Keratinocyte (primary cell): Measurements from ENCODE around the gene BCAT1.

ENCODE experiments used
- EZH2 ChIP-seq: IDR thresholded peaks from one replicate; pipeline ENCODE4 v1.6.1; 2012; ENCODE audit warnings: inconsistent platforms, mild to moderate bottlenecking, low read length, moderate library complexity
- TF ChIP-seq, protein P1 (sequence below), 3 experiments: IDR thresholded peaks in 1 of 3; conservative IDR thresholded peaks in 1 of 3; optimal IDR thresholded peaks in 1 of 3; 2 replicates in 2 of 3; 3 replicates in 1 of 3; pipeline versions ENCODE3 to v1.5.1; 2011; ENCODE audit warnings: low read length in 3 of 3, mild to moderate bottlenecking in 3 of 3, moderate library complexity in 2 of 3, control low read depth in 1 of 3, inconsistent platforms in 1 of 3; ENCODE audit not compliant: insufficient read depth in 2 of 3; ENCODE audit errors: extremely low read depth in 1 of 3

DNA sequence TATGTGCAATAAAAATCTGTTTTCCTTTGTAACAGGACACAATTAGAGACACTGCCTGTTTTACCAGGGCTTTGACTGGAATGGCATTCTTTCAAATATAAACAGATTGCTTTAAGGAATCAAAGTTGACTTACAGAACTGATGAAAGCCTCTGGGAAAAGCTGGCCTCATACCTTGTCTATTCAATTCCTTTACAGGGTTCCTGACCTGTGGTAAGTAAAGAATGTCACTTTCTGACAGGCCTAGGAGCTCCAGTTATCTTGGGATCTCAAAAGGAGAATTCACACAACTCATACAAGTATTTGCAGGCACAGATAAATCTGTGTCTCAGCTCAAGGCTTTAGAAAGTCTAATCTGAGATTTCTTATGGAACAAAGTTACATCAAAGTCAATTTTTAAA, 88.4 kb downstream of the BCAT1 start:
- TF ChIP-seq, protein P1, sequence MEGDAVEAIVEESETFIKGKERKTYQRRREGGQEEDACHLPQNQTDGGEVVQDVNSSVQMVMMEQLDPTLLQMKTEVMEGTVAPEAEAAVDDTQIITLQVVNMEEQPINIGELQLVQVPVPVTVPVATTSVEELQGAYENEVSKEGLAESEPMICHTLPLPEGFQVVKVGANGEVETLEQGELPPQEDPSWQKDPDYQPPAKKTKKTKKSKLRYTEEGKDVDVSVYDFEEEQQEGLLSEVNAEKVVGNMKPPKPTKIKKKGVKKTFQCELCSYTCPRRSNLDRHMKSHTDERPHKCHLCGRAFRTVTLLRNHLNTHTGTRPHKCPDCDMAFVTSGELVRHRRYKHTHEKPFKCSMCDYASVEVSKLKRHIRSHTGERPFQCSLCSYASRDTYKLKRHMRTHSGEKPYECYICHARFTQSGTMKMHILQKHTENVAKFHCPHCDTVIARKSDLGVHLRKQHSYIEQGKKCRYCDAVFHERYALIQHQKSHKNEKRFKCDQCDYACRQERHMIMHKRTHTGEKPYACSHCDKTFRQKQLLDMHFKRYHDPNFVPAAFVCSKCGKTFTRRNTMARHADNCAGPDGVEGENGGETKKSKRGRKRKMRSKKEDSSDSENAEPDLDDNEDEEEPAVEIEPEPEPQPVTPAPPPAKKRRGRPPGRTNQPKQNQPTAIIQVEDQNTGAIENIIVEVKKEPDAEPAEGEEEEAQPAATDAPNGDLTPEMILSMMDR (optimal IDR thresholded peaks at IDR 0.05 in 1 of 3, IDR thresholded peaks at IDR 0.05 in 1 of 3, conservative IDR thresholded peaks at IDR 0.05 in 1 of 3; ENCODE audit: extremely low read depth in 1 of 3, insufficient read depth in 2 of 3, low read length in 3 of 3) = no peak
- TF ChIP-seq EZH2 = no peak
